ENCODE measurements around the gene BRD7. TPM values are rescaled to one million over a fixed set of nuclear protein-coding genes. Genes with fewer than 3 reads are reported as not detected.

BRD7 gene
- total and polyA plus RNA-seq, 2 of the 13 experiments (the other 11 are each of a cell fraction or from before 2014, with no cell fraction given), result 82.3 to 149 TPM

- TF ChIP-seq TFDP1 (CRISPR knock-in tag; IDR thresholded peaks at IDR 0.05; ENCODE audit: borderline replicate concordance) (peak; percentile 57), ZNF264 (CRISPR knock-in tag; IDR thresholded peaks at IDR 0.05) (peak; percentile 54; the same call in 1 of the 2 replicates), CAMTA2 (CRISPR knock-in tag; IDR thresholded peaks at IDR 0.05; ENCODE audit: borderline replicate concordance) (no peak), CTCF (CRISPR knock-in tag; IDR thresholded peaks at IDR 0.05) (0 out of 2 replicates have a peak, but pooled peaks have one; percentile 16), ZNF776 (CRISPR knock-in tag; IDR thresholded peaks at IDR 0.05) (no peak), KDM5B (CRISPR knock-in tag; IDR thresholded peaks at IDR 0.05; ENCODE audit: borderline replicate concordance) (no peak), MED13 (CRISPR knock-in tag; IDR thresholded peaks at IDR 0.05) (no peak; the same call in 1 of the 2 replicates), ARID5B (CRISPR knock-in tag; IDR thresholded peaks at IDR 0.05) (peak; percentile 63), ZNF674 (CRISPR knock-in tag; IDR thresholded peaks at IDR 0.05; ENCODE audit: low read depth) (no peak), ZNF33B (CRISPR knock-in tag; IDR thresholded peaks at IDR 0.05) (no peak), CERS6 (CRISPR knock-in tag; IDR thresholded peaks at IDR 0.05) (0 out of 2 replicates have a peak, but pooled peaks have one; percentile 55), MAX (IDR thresholded peaks at IDR 0.05) (0 out of 2 replicates have a peak, but pooled peaks have one; percentile 37), MAZ (IDR thresholded peaks at IDR 0.05; ENCODE audit: borderline replicate concordance, low read depth, low read length) (no peak), MAZ (CRISPR knock-in tag; IDR thresholded peaks at IDR 0.05; ENCODE audit: low read depth) (no peak), NONO (IDR thresholded peaks at IDR 0.05) (no peak), NONO (CRISPR knock-in tag; conservative IDR thresholded peaks at IDR 0.05) (0 out of 2 replicates have a peak, but pooled peaks have one; percentile 31), FOSL2 (CRISPR knock-in tag; IDR thresholded peaks at IDR 0.05) (peak; percentile 87), NFYB (CRISPR knock-in tag; IDR thresholded peaks at IDR 0.05) (no peak), RORA (CRISPR knock-in tag; IDR thresholded peaks at IDR 0.05) (no peak), TARDBP (CRISPR knock-in tag; IDR thresholded peaks at IDR 0.05) (peak; percentile 56; the same call in 1 of the 2 replicates), ZNF740 (CRISPR knock-in tag; IDR thresholded peaks at IDR 0.05) (no peak)
Measured at GRCh38 chr16:50313596-50314478, 55.0 kb downstream of the BRD7 start (continued).

Data from HepG2 (cell line).